Activated naive CD8-positive, alpha-beta T cell treated with anti-CD3 and anti-CD28 coated beads for 36 hours (primary cell): ENCODE measurements around the gene SNW1. TPM values are rescaled to one million over a fixed set of nuclear protein-coding genes. Genes with fewer than 3 reads are reported as not detected.

ENCODE experiments used
- DNase-seq: peaks from one replicate; pipeline ENCODE4 v3.0.0; 2021
- H3K27ac Mint-ChIP-seq: one replicate; pipeline ENCODE4 v1.8.0; 2022; ENCODE audit warnings: mild to moderate bottlenecking, moderate library complexity, mixed read lengths
- H3K27me3 Mint-ChIP-seq: one replicate; pipeline ENCODE4 v1.8.0; 2022; ENCODE audit warnings: mild to moderate bottlenecking, mixed read lengths
- H3K36me3 Mint-ChIP-seq: one replicate; pipeline ENCODE4 v1.8.0; 2021; ENCODE audit warnings: mild to moderate bottlenecking, mixed read lengths
- H3K4me1 Mint-ChIP-seq: one replicate; pipeline ENCODE4 v1.8.0; 2021; ENCODE audit warnings: mixed read lengths
- H3K4me3 Mint-ChIP-seq: one replicate; pipeline ENCODE4 v1.8.0; 2022; ENCODE audit warnings: mild to moderate bottlenecking, moderate library complexity, mixed read lengths
- H3K9me3 Mint-ChIP-seq: one replicate; pipeline ENCODE4 v1.8.0; 2022; ENCODE audit warnings: mixed read lengths
- total RNA-seq, 2 experiments: library from RNA; stranded (reverse); gene quantifications; one replicate each; pipeline ENCODE4 v1.2.3, GENCODE V29; 2021

SNW1 gene
- total RNA-seq, 2 experiments from 2014 or later = 114 to 117 TPM

DNA sequence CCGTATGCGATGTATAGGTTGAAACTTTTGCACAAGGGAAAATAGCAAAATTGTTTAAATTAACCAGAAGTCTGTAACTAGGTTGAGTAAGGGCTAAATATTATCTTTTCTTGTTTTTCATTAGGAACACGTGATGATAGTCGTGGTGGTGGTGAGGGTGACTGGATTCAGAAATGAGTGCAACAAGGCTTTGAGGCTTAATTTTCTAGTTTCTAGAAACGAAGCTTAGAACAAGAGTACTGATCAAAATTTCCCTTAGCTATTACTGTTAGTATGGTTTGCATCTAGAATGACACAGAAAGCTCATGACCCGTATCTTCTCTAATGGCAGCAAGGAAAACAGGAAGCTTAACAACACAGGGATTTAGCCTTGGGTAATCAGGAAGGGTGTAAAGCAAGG is 46.0 kb downstream of the SNW1 start:
- no peak for DNase-seq
- Mint-ChIP-seq H3K9me3 (no peaks in the 10 kb centered on the region), H3K27me3 (no peaks in the 10 kb centered on the region), H3K36me3 (peaks cover 33% of the 10 kb centered on the region), H3K4me3 (no peak overlapping the region), H3K27ac (peak overlapping the region; percentile 30), H3K4me1 (peaks cover 23% of the 10 kb centered on the region)

DNA sequence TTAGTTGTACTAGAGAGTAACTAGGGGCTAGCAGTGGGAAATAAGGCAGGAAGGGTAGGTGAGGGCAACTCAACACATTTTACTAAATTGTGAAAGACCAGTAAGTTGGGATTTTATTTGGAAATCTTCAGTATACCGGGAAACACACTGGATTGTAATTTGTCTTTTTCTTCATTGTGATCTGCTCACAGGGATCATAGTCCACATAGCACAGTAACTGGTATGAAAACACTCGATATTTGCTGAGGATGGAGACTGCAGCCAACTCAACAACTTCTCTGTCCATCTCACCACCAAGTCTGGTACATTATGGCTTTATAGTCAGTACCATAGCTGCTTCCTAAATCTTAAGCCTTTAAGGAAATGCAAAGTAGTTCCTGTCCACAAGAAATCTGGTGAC is 50.6 kb downstream of the SNW1 start:
- Mint-ChIP-seq H3K9me3 (no peaks in the 10 kb centered on the region), H3K4me1 (peaks cover 36% of the 10 kb centered on the region), H3K36me3 (peaks cover 37% of the 10 kb centered on the region), H3K4me3 (peak overlapping the region; percentile 87), H3K27me3 (no peaks in the 10 kb centered on the region), H3K27ac (no peak overlapping the region)
- no peak for DNase-seq

DNA sequence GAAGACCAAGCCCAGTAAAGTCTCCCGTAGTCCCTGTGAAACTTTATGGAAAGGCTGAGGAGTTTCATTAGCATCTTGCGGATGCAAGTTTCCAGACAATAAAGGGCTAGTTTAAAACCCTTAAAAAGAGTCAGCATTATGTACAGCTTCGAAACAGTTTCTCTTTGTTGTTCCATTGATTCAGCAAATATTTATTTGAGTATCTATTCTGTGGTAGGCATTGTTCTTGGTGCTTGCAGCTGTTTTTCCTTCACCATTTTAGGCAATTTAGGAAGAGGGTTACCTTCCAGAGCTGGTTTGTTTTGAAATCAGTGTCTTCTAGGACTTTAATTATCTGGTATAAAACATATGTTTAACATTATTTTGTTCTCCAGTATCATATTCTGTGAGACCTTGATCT is 51.5 kb downstream of the SNW1 start:
- no peaks in the 10 kb centered on the region for H3K9me3 Mint-ChIP-seq
- H3K4me3 Mint-ChIP-seq = peak overlapping the region; percentile 87
- peaks cover 30% of the 10 kb centered on the region for H3K36me3 Mint-ChIP-seq
- no peaks in the 10 kb centered on the region for H3K27me3 Mint-ChIP-seq
- DNase-seq = no peak
- H3K4me1 Mint-ChIP-seq = peaks cover 32% of the 10 kb centered on the region
- H3K27ac Mint-ChIP-seq = peak overlapping the region; percentile 89

DNA sequence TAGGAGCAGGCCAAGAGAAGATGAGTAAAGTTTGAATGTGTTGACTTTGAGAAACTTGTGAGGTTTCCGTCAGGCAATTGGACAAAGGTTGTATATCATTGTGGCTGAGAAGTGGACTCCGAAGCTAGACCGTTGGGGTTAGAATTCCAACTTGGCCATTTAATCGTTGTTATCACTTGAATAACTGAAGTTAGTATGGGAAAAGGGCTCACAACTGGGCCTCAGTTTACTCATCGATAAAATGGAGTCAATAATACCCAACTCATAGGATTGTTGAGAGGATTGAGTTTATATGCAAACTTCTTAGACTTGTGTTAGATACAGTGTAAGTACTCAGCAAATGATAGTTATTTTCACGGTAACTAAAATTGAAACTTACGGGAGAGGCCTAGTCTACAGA is 52.2 kb downstream of the SNW1 start:
- Mint-ChIP-seq H3K27ac (peak overlapping the region; percentile 89), H3K9me3 (no peaks in the 10 kb centered on the region), H3K27me3 (no peaks in the 10 kb centered on the region), H3K36me3 (peaks cover 30% of the 10 kb centered on the region), H3K4me1 (peaks cover 32% of the 10 kb centered on the region), H3K4me3 (peak overlapping the region; percentile 87)
- no peak for DNase-seq

DNA sequence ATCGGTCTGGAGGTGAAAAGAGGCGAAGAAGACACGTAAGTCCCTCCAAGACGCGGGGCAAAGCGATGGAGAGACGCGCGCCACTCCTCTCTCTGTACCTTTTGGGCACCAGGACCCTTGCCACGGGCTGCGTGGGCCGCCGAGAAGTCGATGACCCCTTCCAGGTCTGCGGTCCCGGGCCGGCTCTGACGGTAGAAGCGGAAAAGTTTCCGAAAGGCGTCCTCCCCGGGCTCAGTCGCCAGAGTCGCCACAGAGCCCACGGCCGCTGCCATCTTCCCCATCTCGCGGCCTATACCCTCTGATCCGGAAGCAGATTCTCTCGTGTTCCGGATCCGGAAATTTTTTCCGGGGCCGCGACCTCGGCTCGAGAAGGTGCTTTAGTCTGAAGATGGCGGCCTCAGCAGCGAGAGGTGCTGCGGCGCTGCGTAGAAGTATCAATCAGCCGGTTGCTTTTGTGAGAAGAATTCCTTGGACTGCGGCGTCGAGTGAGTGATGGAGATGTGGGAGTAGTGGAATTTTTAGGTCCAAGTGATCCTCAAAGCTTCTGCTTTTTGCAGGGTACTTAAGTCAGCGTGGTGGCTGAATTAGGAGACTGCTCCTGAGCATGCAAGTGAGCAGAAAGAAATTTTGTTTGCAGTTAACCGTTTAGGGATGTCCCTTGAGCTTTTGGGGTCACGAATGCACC is 53.1 kb downstream of the SNW1 start, which contains the start of the genes ALKBH1 and SLIRP:
ALKBH1 (minus strand) TSS at position 300 of the 685 bp plus-strand sequence; CDS start at position 281, 19 bp downstream.
SLIRP (plus strand) TSS at position 380 of the 685 bp plus-strand sequence; CDS start at position 389, 9 bp downstream.
- DNase-seq = peak; percentile 87
- H3K4me1 Mint-ChIP-seq = peaks cover 30% of the 10 kb centered on the region
- H3K9me3 Mint-ChIP-seq = no peaks in the 10 kb centered on the region
- H3K36me3 Mint-ChIP-seq = peaks cover 30% of the 10 kb centered on the region
- H3K27ac Mint-ChIP-seq = peak within 1 kb of the TSS; percentile 89
- no peaks in the 10 kb centered on the region for H3K27me3 Mint-ChIP-seq
- H3K4me3 Mint-ChIP-seq = peak within 1 kb of the TSS; percentile 87

DNA sequence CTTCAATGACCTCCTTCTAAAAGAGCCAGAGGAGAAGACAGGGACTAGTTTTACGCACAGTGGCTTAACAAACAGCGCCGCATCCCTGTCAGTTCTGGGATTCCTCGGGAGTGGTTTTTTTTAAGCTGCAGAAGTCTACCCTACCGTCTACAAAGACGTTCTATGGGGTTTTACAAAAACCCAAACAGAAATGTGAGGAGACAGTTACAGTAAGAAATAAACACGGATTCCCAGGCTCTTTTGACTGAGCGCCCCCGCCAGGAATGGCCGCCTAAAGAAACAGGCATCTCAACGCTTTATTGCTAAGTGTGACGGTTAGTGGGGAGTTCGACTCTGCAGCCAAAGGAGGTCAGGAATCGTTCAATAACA is 53.6 kb downstream of the SNW1 start:
- DNase-seq = peak; percentile 7
- peaks cover 26% of the 10 kb centered on the region for H3K4me1 Mint-ChIP-seq
- no peaks in the 10 kb centered on the region for H3K9me3 Mint-ChIP-seq
- peak overlapping the region; percentile 89 for H3K27ac Mint-ChIP-seq
- peaks cover 30% of the 10 kb centered on the region for H3K36me3 Mint-ChIP-seq
- H3K27me3 Mint-ChIP-seq = no peaks in the 10 kb centered on the region
- H3K4me3 Mint-ChIP-seq = peak overlapping the region; percentile 87

DNA sequence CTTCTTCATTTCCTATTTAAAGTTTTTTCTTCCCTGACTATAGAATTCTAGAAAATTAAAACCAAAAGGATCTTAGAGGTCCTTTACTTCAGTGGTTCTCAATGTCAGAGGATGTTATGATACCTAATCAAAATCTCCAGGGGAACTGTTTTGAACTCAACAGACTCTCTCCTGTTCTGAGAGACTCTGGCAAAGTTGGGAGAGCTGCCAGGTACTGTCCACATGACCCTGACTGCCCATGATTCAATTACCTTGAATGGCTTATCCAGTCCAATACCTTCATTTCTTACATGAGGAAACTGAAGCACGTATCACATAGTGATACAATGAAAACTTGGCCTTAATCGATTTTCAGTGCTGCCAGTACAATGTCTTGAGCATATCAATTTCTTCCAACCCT is 69.7 kb downstream of the SNW1 start:
- Mint-ChIP-seq H3K27me3 (no peaks in the 10 kb centered on the region), H3K4me3 (no peak overlapping the region), H3K4me1 (no peaks in the 10 kb centered on the region), H3K36me3 (peaks cover 20% of the 10 kb centered on the region), H3K9me3 (no peaks in the 10 kb centered on the region), H3K27ac (no peak overlapping the region)
- no peak for DNase-seq

DNA sequence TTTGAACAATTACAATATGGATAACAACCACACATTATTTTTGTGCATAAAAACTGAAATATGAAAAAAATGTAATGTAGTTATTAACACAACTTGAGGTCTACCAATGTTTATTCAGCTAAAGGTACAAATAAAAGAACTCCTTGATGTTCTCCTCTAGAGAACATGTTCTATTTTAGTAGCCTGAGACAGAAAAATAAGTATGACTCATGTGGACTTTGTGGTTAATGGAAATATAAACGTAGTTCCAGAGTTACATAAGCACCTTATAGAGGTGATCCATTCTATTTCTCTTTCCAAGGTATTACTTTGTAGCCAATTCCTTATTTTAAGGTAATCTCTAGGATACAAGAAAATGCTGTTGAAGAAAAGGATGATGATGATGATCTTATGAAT is 78.8 kb downstream of the SNW1 start:
- H3K4me1 Mint-ChIP-seq = peaks cover 5% of the 10 kb centered on the region
- peaks cover 18% of the 10 kb centered on the region for H3K36me3 Mint-ChIP-seq
- H3K4me3 Mint-ChIP-seq = no peak overlapping the region
- no peak overlapping the region for H3K27ac Mint-ChIP-seq
- H3K9me3 Mint-ChIP-seq = no peaks in the 10 kb centered on the region
- H3K27me3 Mint-ChIP-seq = no peaks in the 10 kb centered on the region
- DNase-seq = no peak

DNA sequence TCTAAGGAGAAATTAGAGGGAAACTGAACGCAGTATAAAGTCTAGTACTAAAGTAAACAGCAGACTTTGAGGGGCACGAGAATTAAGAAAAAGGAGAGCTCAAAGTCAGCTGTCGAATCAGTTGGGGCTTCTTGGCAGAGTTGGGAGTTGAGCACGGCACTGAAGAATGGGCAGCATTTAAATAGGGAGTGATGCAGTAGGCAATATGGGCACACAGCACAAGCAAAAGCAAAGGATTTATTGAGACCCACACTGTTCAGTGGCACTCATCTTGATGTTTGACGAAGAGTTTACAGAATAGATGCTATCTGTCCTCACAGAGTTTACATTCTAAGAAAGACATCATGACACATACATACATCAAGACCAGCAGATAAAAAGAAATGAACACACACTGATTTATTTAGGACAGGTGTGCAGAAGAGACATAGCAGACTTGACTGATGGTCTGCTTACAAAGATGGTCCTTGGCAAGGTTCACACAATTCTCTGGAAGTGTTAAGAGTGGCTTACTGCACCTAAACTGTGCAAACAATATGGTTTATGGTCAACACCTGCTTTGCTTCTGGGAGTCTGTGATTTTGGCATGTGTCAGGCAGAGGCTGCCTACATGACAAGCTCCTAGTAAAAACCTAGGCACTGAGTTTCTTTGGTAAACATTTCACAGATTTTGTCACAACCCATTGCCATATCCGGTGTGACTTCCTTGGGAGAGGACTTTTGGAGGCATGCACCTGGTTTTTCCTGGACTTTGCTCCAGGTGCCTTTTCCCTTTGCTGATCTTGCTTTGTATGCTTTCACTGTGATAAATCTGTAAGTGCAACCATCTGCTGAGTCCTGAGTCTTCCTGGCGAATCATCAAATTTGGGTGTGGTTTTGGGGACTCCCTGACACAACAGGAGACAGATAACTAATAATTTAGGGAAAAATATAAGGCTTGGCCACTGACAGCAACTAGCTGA is 79.5 kb downstream of the SNW1 start:
- H3K27me3 Mint-ChIP-seq = no peaks in the 10 kb centered on the region
- H3K36me3 Mint-ChIP-seq = peaks cover 14% of the 10 kb centered on the region
- peaks cover 5% of the 10 kb centered on the region for H3K4me1 Mint-ChIP-seq
- H3K4me3 Mint-ChIP-seq = no peak overlapping the region
- no peak for DNase-seq
- H3K27ac Mint-ChIP-seq = no peak overlapping the region
- H3K9me3 Mint-ChIP-seq = no peaks in the 10 kb centered on the region

DNA sequence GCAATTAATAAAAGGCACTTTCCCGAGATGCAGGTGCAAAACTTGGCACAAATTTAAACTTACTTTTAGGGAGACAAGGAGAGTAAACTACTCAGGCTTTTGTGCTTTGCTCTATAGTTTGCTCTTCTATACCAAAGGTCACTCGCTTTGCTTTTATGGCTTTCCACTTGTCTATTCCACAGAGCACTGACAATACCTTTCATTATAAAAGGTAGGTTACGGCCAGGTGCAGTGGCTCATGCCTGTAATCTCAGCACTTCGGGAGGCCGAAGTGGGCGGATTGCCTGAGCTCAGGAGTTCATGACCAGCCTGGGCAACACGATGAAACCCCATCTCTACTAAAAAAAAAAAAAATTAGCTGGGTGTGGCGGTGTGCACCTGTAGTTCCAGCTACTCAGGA is 86.0 kb downstream of the SNW1 start:
- H3K27me3 Mint-ChIP-seq = no peaks in the 10 kb centered on the region
- H3K4me3 Mint-ChIP-seq = no peak overlapping the region
- H3K4me1 Mint-ChIP-seq = peaks cover 1% of the 10 kb centered on the region
- H3K36me3 Mint-ChIP-seq = peaks cover 12% of the 10 kb centered on the region
- H3K9me3 Mint-ChIP-seq = no peaks in the 10 kb centered on the region
- H3K27ac Mint-ChIP-seq = no peak overlapping the region
- no peak for DNase-seq

DNA sequence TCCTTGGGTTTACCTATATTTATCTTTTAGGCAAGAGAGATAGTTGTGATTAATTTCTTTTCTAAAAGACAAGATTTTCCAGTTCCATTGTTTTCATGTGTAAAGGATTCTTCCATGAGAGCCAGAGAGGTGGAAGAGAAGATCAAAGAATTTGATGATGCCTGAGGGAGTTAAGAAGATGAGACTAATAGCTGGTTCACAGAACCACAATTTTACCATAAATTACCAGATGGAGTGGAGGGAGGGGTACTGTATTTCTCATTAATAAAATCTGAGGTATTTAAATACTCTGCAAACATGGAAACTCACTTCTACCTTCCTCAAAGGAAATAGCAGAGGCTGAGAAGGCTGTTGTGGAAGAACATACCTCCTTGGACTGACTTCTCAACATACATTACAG is 87.8 kb downstream of the SNW1 start:
- H3K27ac Mint-ChIP-seq = no peak overlapping the region
- H3K36me3 Mint-ChIP-seq = peaks cover 10% of the 10 kb centered on the region

More for the DNA sequence above, 87.8 kb downstream of the SNW1 start:
- Mint-ChIP-seq H3K27me3 (no peaks in the 10 kb centered on the region), H3K9me3 (no peaks in the 10 kb centered on the region), H3K4me1 (no peaks in the 10 kb centered on the region), H3K4me3 (no peak overlapping the region)
- DNase-seq = no peak

Other genes with a start within 250 kb of the SNW1 start
- 10 to 100 TPM; 30.7 to 36.2 TPM for gene SPTLC2, start 144.5 kb downstream of the SNW1 start, total RNA-seq
- gene ALKBH1, start 53.1 kb downstream of the SNW1 start, total RNA-seq = 10 to 100 TPM; 18.5 to 22.1 TPM
- 100 to 1,000 TPM; 182 to 190 TPM for gene SLIRP, start 53.1 kb downstream of the SNW1 start, total RNA-seq
- 1 to 10 TPM; 6.6 to 6.8 TPM for gene ADCK1, start 39.0 kb upstream of the SNW1 start, total RNA-seq